Endothelial cell of umbilical vein (primary cell): Measurements from ENCODE around the gene PWP1. TPM values are rescaled to one million over a fixed set of nuclear protein-coding genes. Genes with fewer than 3 reads are reported as not detected.

Experiments
- BruUV-seq: library from RNA; stranded (reverse); fragments of 400-500 nt; replicated peaks from 2 replicates; lab custom pipeline; 2021; lab: Mats Ljungman, UMichigan
- CTCF ChIA-PET: fragments of 300-600, 350-600 bp; sonication (Branson Sonifier 250); formaldehyde crosslinking; loops from one replicate; lab custom pipeline; 2021; ENCODE audit warnings: antibody characterized with exemption, inconsistent platforms; lab: Charles Lee
- POLR2A ChIA-PET: fragments of 300-600, 350-600 bp; sonication (Branson Sonifier 250); formaldehyde crosslinking; loops from one replicate; lab custom pipeline; 2021; ENCODE audit warnings: antibody characterized with exemption, inconsistent platforms; lab: Charles Lee
- DNase-seq: peaks from one replicate; pipeline ENCODE4 v3.0.0-alpha.2; 2011; ENCODE audit warnings: low read depth, low spot score
- FAIRE-seq: peaks from 2 replicates; lab custom pipeline; 2011; peaks lifted over from hg19 to GRCh38; lab: Jason Lieb, UNC
- H2AFZ ChIP-seq: 2 replicates; pipeline ENCODE4 v1.6.0; 2012; ENCODE audit warnings: low read depth, low read length, control low read depth, inconsistent platforms
- H3K27ac ChIP-seq: 2 replicates; pipeline ENCODE4 v1.5.1; 2011; ENCODE audit warnings: low read depth, mild to moderate bottlenecking, control low read depth, low read length, moderate library complexity; ENCODE audit not compliant: insufficient read depth
- H3K27me3 ChIP-seq, 2 experiments: 2 replicates each; pipeline versions ENCODE4 v1.6.0 to v1.6.1; 2011; ENCODE audit warnings: low read length in 2 of 2, mixed read lengths in 1 of 2; ENCODE audit not compliant: control insufficient read depth in 2 of 2, insufficient read depth in 2 of 2
- H3K36me3 ChIP-seq, 2 experiments: 2 replicates in 1 of 2; 3 replicates in 1 of 2; pipeline ENCODE4 v1.5.1; 2011; ENCODE audit warnings: low read length in 2 of 2, mild to moderate bottlenecking in 1 of 2, moderate library complexity in 1 of 2; ENCODE audit not compliant: control insufficient read depth in 2 of 2, insufficient read depth in 2 of 2; ENCODE audit errors: extremely low read depth in 1 of 2
- H3K4me1 ChIP-seq: 3 replicates; pipeline ENCODE4 v1.5.1; 2011; ENCODE audit warnings: mild to moderate bottlenecking, low read length; ENCODE audit not compliant: control insufficient read depth, insufficient read depth; ENCODE audit errors: extremely low read depth
- H3K4me2 ChIP-seq: 2 replicates; pipeline ENCODE4 v1.6.1; 2011; ENCODE audit warnings: low read length, control low read depth, mixed read lengths; ENCODE audit not compliant: insufficient read depth
- H3K4me3 ChIP-seq, 3 experiments: fragments of 200-600 bp in 1 of 3; sonication (generic), shearing (Covaris generic) in 1 of 3; replicated peaks in 1 of 3; 2 replicates each; pipeline ENCODE4 v1.5.1; 2011 to 2016; ENCODE audit warnings: control low read depth in 3 of 3, low read length in 3 of 3, mild to moderate bottlenecking in 2 of 3, inconsistent platforms in 1 of 3, low read depth in 1 of 3, moderate library complexity in 1 of 3; ENCODE audit not compliant: insufficient read depth in 1 of 3
- H3K79me2 ChIP-seq: 2 replicates; pipeline ENCODE4 v1.6.0; 2012; ENCODE audit warnings: low read length, inconsistent platforms; ENCODE audit not compliant: control insufficient read depth, insufficient read depth
- H3K9ac ChIP-seq: replicated peaks from 2 replicates; pipeline ENCODE3; 2011; ENCODE audit warnings: low read length, control low read depth; ENCODE audit not compliant: insufficient read depth; ENCODE audit errors: extremely low read depth
- H3K9me1 ChIP-seq: replicated peaks from 3 replicates; pipeline ENCODE4 v1.6.0; 2011; ENCODE audit warnings: mild to moderate bottlenecking, low read length; ENCODE audit not compliant: control insufficient read depth, insufficient read depth; ENCODE audit errors: extremely low read depth
- H3K9me3 ChIP-seq: replicated peaks from 2 replicates; pipeline ENCODE4 v1.5.1; 2012; ENCODE audit warnings: low read length, inconsistent platforms; ENCODE audit not compliant: control insufficient read depth, insufficient read depth
- H4K20me1 ChIP-seq: replicated peaks from 2 replicates; pipeline ENCODE3; 2011; ENCODE audit warnings: mild to moderate bottlenecking, low read length; ENCODE audit not compliant: control insufficient read depth, insufficient read depth; ENCODE audit errors: extremely low read depth
- CTCF ChIP-seq, 2 donors: IDR thresholded peaks; 1 replicate in 1 of 2; 2 replicates in 1 of 2; pipeline ENCODE4 v1.5.1; 2011; ENCODE audit warnings: low read length in 2 of 2, mild to moderate bottlenecking in 2 of 2, moderate library complexity in 2 of 2, control low read depth in 1 of 2, inconsistent platforms in 1 of 2, low read depth in 1 of 2; ENCODE audit not compliant: insufficient read depth in 1 of 2; ENCODE audit errors: extremely low read depth in 1 of 2
- EZH2 ChIP-seq: IDR thresholded peaks from 2 replicates; pipeline ENCODE4 v1.6.1; 2012; ENCODE audit warnings: borderline replicate concordance, low read depth, mild to moderate bottlenecking, moderate library complexity, low read length, inconsistent platforms; ENCODE audit not compliant: severe bottlenecking
- FOS ChIP-seq: IDR thresholded peaks from 2 replicates; pipeline ENCODE4 v1.6.1; 2011; ENCODE audit warnings: mild to moderate bottlenecking, low read length, moderate library complexity, borderline replicate concordance; ENCODE audit not compliant: insufficient read depth
- GATA2 ChIP-seq: IDR thresholded peaks from 2 replicates; pipeline ENCODE4 v1.7.0; 2011; ENCODE audit warnings: low read depth, mild to moderate bottlenecking, moderate library complexity, mixed read lengths, low read length; ENCODE audit not compliant: insufficient read length, insufficient read depth
- JUN ChIP-seq: IDR thresholded peaks from 2 replicates; pipeline ENCODE4 v1.6.1; 2011; ENCODE audit warnings: borderline replicate concordance, low read depth; ENCODE audit not compliant: insufficient read length, insufficient read depth
- MAX ChIP-seq: IDR thresholded peaks from 2 replicates; pipeline ENCODE4 v1.6.1; 2011; ENCODE audit not compliant: insufficient read depth, insufficient read length
- MYC ChIP-seq: IDR thresholded peaks from one replicate; pipeline ENCODE4 v1.6.1; 2011; ENCODE audit warnings: mild to moderate bottlenecking, low read depth, low read length
- POLR2A ChIP-seq: IDR thresholded peaks from 2 replicates; pipeline ENCODE4 v1.6.1; 2012; ENCODE audit warnings: low read depth, mild to moderate bottlenecking, control low read depth, low read length
- POLR2AphosphoS5 ChIP-seq: IDR thresholded peaks from 2 replicates; pipeline ENCODE4 v1.6.1; 2012; ENCODE audit warnings: low read depth, mild to moderate bottlenecking, control low read depth, low read length, moderate library complexity; ENCODE audit not compliant: insufficient read depth
- dilution Hi-C: fragments of 300-500 bp; cut with MboI; formaldehyde crosslinking; loops from one replicate; pipeline ENCODE4 v1.15.0; 2019; ENCODE audit warnings: low sequenced_read_pairs; ENCODE audit not compliant: extremely low pct_ligation_motif_present
- intact Hi-C: fragments of 100-400 bp; cut with micrococcal nuclease; formaldehyde crosslinking; loops from one replicate; pipeline ENCODE4 v1.10.0; 2022
- polyA plus RNA-seq, 4 experiments: library from polyadenylated mRNA; depleted of rRNA in 3 of 4; stranded (reverse) in 3 of 4; unstranded in 1 of 4; fragments of >200 nt; gene quantifications; 2 replicates each; pipeline versions ENCODE4 v1.2.1 to v1.2.3, GENCODE V29; 2011 to 2012; ENCODE audit warnings: missing spikeins in 1 of 4
- total RNA-seq: library from RNA; stranded (reverse); gene quantifications from 2 replicates; pipeline ENCODE4 v1.2.3, GENCODE V29; 2021

The PWP1 gene
- total and polyA plus RNA-seq, 2 donors (not counting 3 experiments of a cell fraction or from before 2014, with no cell fraction given): 70.8 to 154 TPM

DNA sequence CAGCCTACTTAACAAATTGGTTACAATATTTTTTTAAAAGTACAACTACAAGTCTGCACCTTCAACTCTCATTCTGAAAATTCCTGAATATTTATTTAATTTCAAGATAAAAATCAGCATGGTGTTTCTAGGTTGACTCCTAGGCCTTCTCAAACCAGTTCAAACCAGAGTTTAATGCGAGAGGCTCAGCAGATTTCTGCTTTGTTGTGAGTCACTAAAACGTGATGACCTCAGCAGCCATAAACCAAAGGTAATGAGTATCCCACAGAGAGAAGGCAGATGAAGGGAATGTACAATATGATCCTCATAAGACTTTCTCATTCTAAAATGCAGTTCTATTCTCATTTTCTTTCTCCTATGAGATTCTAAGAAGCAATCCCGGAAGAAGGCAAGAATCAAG is 73.8 kb downstream of the PWP1 start:
- no TSS peak for BruUV-seq
- H3K9me1 ChIP-seq: no peaks in the 10 kb centered on the region
- H3K36me3 ChIP-seq: peaks cover 8 to 14% of the 10 kb centered on the region in 2 experiments
- H3K27ac ChIP-seq: peak overlapping the region; percentile 74
- CTCF ChIA-PET: interaction anchor here (1.0 to 1.7 kb wide), 4 partner anchors 14 to 126 kb away, joined by 3 to 7 read pairs (median 4); no protein-coding TSS in a partner anchor
- peak overlapping the region; percentile 52 to 88 (median 71) for H3K4me3 ChIP-seq
- H3K79me2 ChIP-seq: peaks cover 51% of the 10 kb centered on the region
- peak overlapping the region; percentile 95 for H3K9ac ChIP-seq
- no peaks in the 10 kb centered on the region for H3K9me3 ChIP-seq
- no peaks in the 10 kb centered on the region for H4K20me1 ChIP-seq
- peaks cover 27% of the 10 kb centered on the region for H3K4me1 ChIP-seq
- no peak overlapping the region for H2AFZ ChIP-seq
- H3K4me2 ChIP-seq: peak overlapping the region; percentile 95
- DNase-seq (peak; percentile 65), FAIRE-seq (peak; percentile 85)
- intact Hi-C loops: loop anchor here (1.0 to 2.0 kb wide), 2 partner anchors 10 to 15 kb away; no protein-coding TSS in a partner anchor
- POLR2A ChIA-PET: interaction anchor here (0.7 kb wide), 1 partner anchor 665 kb away, joined by 3 read pairs; no protein-coding TSS in a partner anchor
- H3K27me3 ChIP-seq: peaks cover under 1 to 6% of the 10 kb centered on the region in 2 experiments
- no peak for TF ChIP-seq POLR2A
- TF ChIP-seq MAX: no peak
- TF ChIP-seq FOS: peak; percentile 60
- TF ChIP-seq POLR2AphosphoS5: no peak
- TF ChIP-seq GATA2: no peak
- TF ChIP-seq JUN: peak; percentile 59
- no peak for TF ChIP-seq EZH2
- TF ChIP-seq CTCF (IDR thresholded peaks at IDR 0.05; ENCODE audit: extremely low read depth in 1 of 2, insufficient read depth in 1 of 2, low read depth in 1 of 2, low read length in 2 of 2): no peak
- TF ChIP-seq MYC: no peak
- dilution Hi-C loops: no loop called here
